Loucy (cell line): ENCODE results near the gene SNRPD1.
A peak's percentile ranks its signal among the peaks of the same experiment; 100 is the strongest.

Source experiments
- H2AFZ ChIP-seq: fragments of 200-600 bp; sonication (generic); 2 replicates; pipeline ENCODE4 v1.6.0; 2016; ENCODE audit warnings: antibody characterized with exemption, mild to moderate bottlenecking, low read length, moderate library complexity
- H3F3A ChIP-seq: fragments of 200-600 bp; 2 replicates; pipeline ENCODE4 v1.6.0; 2016; ENCODE audit warnings: antibody characterized with exemption, low read depth, mild to moderate bottlenecking
- H3K27me3 ChIP-seq: fragments of 200-600 bp; sonication (generic); 2 replicates; pipeline ENCODE4 v1.6.1; 2014; ENCODE audit warnings: low read length, mild to moderate bottlenecking; ENCODE audit not compliant: insufficient read depth, poor library complexity, severe bottlenecking
- H3K36me3 ChIP-seq: fragments of 200-600 bp; sonication (generic); 2 replicates; pipeline ENCODE4 v1.6.1; 2016; ENCODE audit warnings: low read length; ENCODE audit not compliant: insufficient read depth
- H3K4me1 ChIP-seq: fragments of 200-600 bp; sonication (generic); 2 replicates; pipeline ENCODE4 v1.5.1; 2014; ENCODE audit warnings: low read length, mild to moderate bottlenecking; ENCODE audit not compliant: insufficient read depth, poor library complexity, severe bottlenecking
- H3K4me2 ChIP-seq: fragments of 200-600 bp; sonication (generic); 2 replicates; pipeline ENCODE4 v1.6.0; 2014; ENCODE audit warnings: antibody characterized with exemption, low read length, low read depth, mild to moderate bottlenecking; ENCODE audit not compliant: poor library complexity, severe bottlenecking
- H3K4me3 ChIP-seq: fragments of 200-600 bp; sonication (generic); 2 replicates; pipeline ENCODE4 v1.5.1; 2014; ENCODE audit warnings: low read length, mild to moderate bottlenecking, mixed read lengths; ENCODE audit not compliant: poor library complexity, severe bottlenecking
- H3K79me2 ChIP-seq: fragments of 200-600 bp; sonication (generic); 2 replicates; pipeline ENCODE4 v1.6.1; 2014; ENCODE audit warnings: low read length; ENCODE audit not compliant: insufficient read depth
- H3K9ac ChIP-seq: fragments of 200-600 bp; sonication (generic); 2 replicates; pipeline ENCODE4 v1.6.0; 2014; ENCODE audit warnings: mild to moderate bottlenecking, low read depth, low read length, moderate library complexity; ENCODE audit not compliant: poor library complexity, severe bottlenecking
- H3K9me2 ChIP-seq: fragments of 200-600 bp; sonication (generic); replicated peaks from 2 replicates; pipeline ENCODE4 v1.6.1; 2016; ENCODE audit warnings: low read depth, low read length, mixed read lengths
- H3K9me3 ChIP-seq: fragments of 200-600 bp; sonication (generic); 2 replicates; pipeline ENCODE4 v1.6.1; 2014; ENCODE audit warnings: mild to moderate bottlenecking, antibody characterized with exemption, low read length, low read depth; ENCODE audit not compliant: insufficient read depth
- H4K20me1 ChIP-seq: fragments of 200-600 bp; sonication (generic); 2 replicates; pipeline ENCODE4 v1.6.0; 2014; ENCODE audit warnings: antibody characterized with exemption, low read length, mild to moderate bottlenecking; ENCODE audit not compliant: insufficient read depth, poor library complexity, severe bottlenecking
- CTCF ChIP-seq: fragments of 200-600 bp; sonication (generic); conservative IDR thresholded peaks from 2 replicates; pipeline ENCODE4 v1.5.1; 2014; ENCODE audit warnings: mild to moderate bottlenecking, antibody characterized with exemption, low read length
- EZH2phosphoT487 ChIP-seq: fragments of 200-600 bp; IDR thresholded peaks from 2 replicates; pipeline ENCODE4 v1.6.1; 2018; ENCODE audit warnings: antibody characterized with exemption, mild to moderate bottlenecking, moderate library complexity, borderline replicate concordance

Gene SNRPD1

GRCh38 chr18:21629089-21629832 is 17.1 kb downstream of the SNRPD1 start:
- no peaks in the 10 kb centered on the region for H3K27me3 ChIP-seq
- peaks cover 30% of the 10 kb centered on the region for H3K79me2 ChIP-seq
- H3K9me2 ChIP-seq: no peaks in the 10 kb centered on the region
- H3K36me3 ChIP-seq: peaks cover 80% of the 10 kb centered on the region
- no peak overlapping the region for H3K4me3 ChIP-seq
- no peak for TF ChIP-seq CTCF
- TF ChIP-seq EZH2phosphoT487: no peak
- H3K9ac ChIP-seq: no peak overlapping the region
- H4K20me1 ChIP-seq: peaks cover 49% of the 10 kb centered on the region
- no peak overlapping the region for H2AFZ ChIP-seq
- H3K4me2 ChIP-seq: no peak overlapping the region
- no peaks in the 10 kb centered on the region for H3F3A ChIP-seq
- H3K4me1 ChIP-seq: no peaks in the 10 kb centered on the region
- no peaks in the 10 kb centered on the region for H3K9me3 ChIP-seq

GRCh38 chr18:21632393-21632792 is 20.3 kb downstream of the SNRPD1 start:
- Histone ChIP-seq H3K4me1 (no peaks in the 10 kb centered on the region), H2AFZ (no peak overlapping the region), H3K4me2 (no peak overlapping the region), H3F3A (no peaks in the 10 kb centered on the region), H3K9me3 (no peaks in the 10 kb centered on the region), H3K4me3 (no peak overlapping the region), H3K9ac (no peak overlapping the region), H3K36me3 (peaks cover 55% of the 10 kb centered on the region), H4K20me1 (peaks cover 27% of the 10 kb centered on the region), H3K9me2 (no peaks in the 10 kb centered on the region), H3K79me2 (peaks cover 7% of the 10 kb centered on the region; the same call in 1 of the 2 replicates), H3K27me3 (no peaks in the 10 kb centered on the region)
- TF ChIP-seq CTCF (peak; percentile 41), EZH2phosphoT487 (no peak)

GRCh38 chr18:21634588-21635199 is 22.6 kb downstream of the SNRPD1 start:
- Histone ChIP-seq H3K4me3 (no peak overlapping the region), H3K9me3 (no peaks in the 10 kb centered on the region), H3K4me2 (no peak overlapping the region), H4K20me1 (peaks cover 6% of the 10 kb centered on the region), H3K9ac (no peak overlapping the region), H2AFZ (no peak overlapping the region), H3K4me1 (peaks cover 2% of the 10 kb centered on the region), H3F3A (no peaks in the 10 kb centered on the region), H3K79me2 (no peaks in the 10 kb centered on the region), H3K36me3 (peaks cover 32% of the 10 kb centered on the region; the same call in 1 of the 2 replicates), H3K9me2 (no peaks in the 10 kb centered on the region), H3K27me3 (no peaks in the 10 kb centered on the region)
- TF ChIP-seq EZH2phosphoT487: no peak
- TF ChIP-seq CTCF: no peak
